HepG2 (cell line): ENCODE data around the gene RUNX3. TPM values are rescaled to one million over a fixed set of nuclear protein-coding genes. Genes with fewer than 3 reads are reported as not detected.

Source experiments
- ATAC-seq: fragments of 200-7000 bp; cut with Tn5 transposase; 3 replicates; pipeline ENCODE4 v1.9.1; 2020; ENCODE audit warnings: mild to moderate bottlenecking, moderate library complexity
- BruUV-seq: library from RNA; stranded (reverse); fragments of 400-500 nt; replicated peaks from 2 replicates; lab custom pipeline; 2021; lab: Mats Ljungman, UMichigan
- CTCF ChIA-PET: fragments of 300-600 bp; formaldehyde crosslinking; extraction: SDS; loops from one replicate; lab custom pipeline; 2021; ENCODE audit warnings: low total read pairs, inconsistent platforms, low intra/inter-chr PET ratio; lab: Yijun Ruan, JAX
- POLR2A ChIA-PET: fragments of 350-600 bp; sonication (Branson Sonifier 250); formaldehyde crosslinking; loops from one replicate; lab custom pipeline; 2020; ENCODE audit warnings: antibody characterized with exemption, inconsistent platforms; lab: Yijun Ruan, JAX
- DNase-seq: peaks from one replicate; pipeline ENCODE4 v3.0.0-alpha.2; 2015; ENCODE audit warnings: low spot score
- FAIRE-seq: peaks from 3 replicates; lab custom pipeline; 2011; peaks lifted over from hg19 to GRCh38; lab: Jason Lieb, UNC
- H2AFZ ChIP-seq: one replicate; pipeline ENCODE4 v1.6.1; 2011; ENCODE audit warnings: low read length, inconsistent platforms
- H3K27ac ChIP-seq: fragments of 300-600 bp; 3 replicates; pipeline ENCODE4 v1.8.0; 2011; ENCODE audit warnings: mixed run types, mild to moderate bottlenecking, mixed read lengths, low read length, inconsistent platforms; ENCODE audit not compliant: insufficient read depth; ENCODE audit errors: extremely low read length
- H3K27me3 ChIP-seq, 2 experiments: fragments of 200-600 bp in 1 of 2; 2 replicates in 1 of 2; 3 replicates in 1 of 2; pipeline versions ENCODE4 v1.6.0 to v1.8.0; 2011; ENCODE audit warnings: low read length in 2 of 2, mild to moderate bottlenecking in 2 of 2, moderate library complexity in 2 of 2, inconsistent platforms in 1 of 2; ENCODE audit not compliant: insufficient read depth in 2 of 2, control insufficient read depth in 1 of 2
- H3K36me3 ChIP-seq, 2 experiments: fragments of 200-600 bp in 1 of 2; replicated peaks in 1 of 2; 2 replicates in 1 of 2; 3 replicates in 1 of 2; pipeline versions ENCODE4 v1.5.1 to v1.8.0; 2011; ENCODE audit warnings: low read length in 2 of 2, inconsistent platforms in 1 of 2; ENCODE audit not compliant: insufficient read depth in 2 of 2, control insufficient read depth in 1 of 2
- H3K4me1 ChIP-seq: 2 replicates; pipeline ENCODE4 v1.5.1; 2012; ENCODE audit warnings: low read length, inconsistent platforms; ENCODE audit not compliant: insufficient read depth
- H3K4me2 ChIP-seq: 2 replicates; pipeline ENCODE4 v1.6.0; 2011; ENCODE audit warnings: low read depth, low read length, inconsistent platforms
- H3K4me3 ChIP-seq, 3 experiments: fragments of 200-600 bp in 1 of 3; sonication (generic), shearing (Covaris generic) in 1 of 3; replicated peaks in 1 of 3; 2 replicates each; pipeline ENCODE4 v1.5.1; 2011 to 2016; ENCODE audit warnings: low read length in 3 of 3, inconsistent platforms in 2 of 3, low read depth in 2 of 3, mild to moderate bottlenecking in 2 of 3, control low read depth in 1 of 3, mixed read lengths in 1 of 3; ENCODE audit not compliant: insufficient read depth in 1 of 3
- H3K79me2 ChIP-seq: one replicate; pipeline ENCODE4 v1.6.1; 2011; ENCODE audit warnings: low read length, inconsistent platforms; ENCODE audit not compliant: insufficient read depth
- H3K9ac ChIP-seq: 2 replicates; pipeline ENCODE4 v1.6.0; 2011; ENCODE audit warnings: mild to moderate bottlenecking, low read depth, low read length, inconsistent platforms; ENCODE audit not compliant: insufficient read depth
- H3K9me3 ChIP-seq: 2 replicates; pipeline ENCODE4 v1.5.1; 2012; ENCODE audit warnings: mild to moderate bottlenecking, low read length
- H4K20me1 ChIP-seq: 2 replicates; pipeline ENCODE4 v1.6.0; 2011; ENCODE audit warnings: inconsistent platforms, mild to moderate bottlenecking, low read length, moderate library complexity; ENCODE audit not compliant: insufficient read depth
- ATF6 ChIP-seq: sonication (generic); formaldehyde crosslinking; conservative IDR thresholded peaks from 2 replicates; pipeline ENCODE4 v1.4.0; 2020; ENCODE audit warnings: missing genetic modification reagents
- CHD2 ChIP-seq: IDR thresholded peaks from 2 replicates; pipeline ENCODE4 v1.6.1; 2011; ENCODE audit warnings: low read depth, low read length, improper control_type of control experiment
- DPF2 ChIP-seq: sonication (generic); formaldehyde crosslinking; IDR thresholded peaks from 2 replicates; pipeline ENCODE4 v1.4.0; 2020; ENCODE audit warnings: mild to moderate bottlenecking, low read depth, missing genetic modification reagents, borderline replicate concordance
- EZH2 ChIP-seq: conservative IDR thresholded peaks from 2 replicates; pipeline ENCODE4 v1.6.1; 2012; ENCODE audit warnings: mild to moderate bottlenecking, low read depth, low read length, moderate library complexity
- GMEB2 ChIP-seq: IDR thresholded peaks from 2 replicates; pipeline ENCODE4 v1.6.1; 2016; ENCODE audit warnings: missing biosample characterization, missing genetic modification reagents, low read depth
- HNF4G ChIP-seq, 2 experiments: sonication (generic) in 1 of 2; formaldehyde crosslinking in 1 of 2; IDR thresholded peaks; 2 replicates each; pipeline versions ENCODE4 v1.4.0 to v1.6.1; 2011 to 2020; ENCODE audit warnings: borderline replicate concordance in 2 of 2, low read depth in 2 of 2, mild to moderate bottlenecking in 2 of 2, low read length in 1 of 2, missing genetic modification reagents in 1 of 2, moderate library complexity in 1 of 2
- NFKB2 ChIP-seq: sonication (generic); formaldehyde crosslinking; IDR thresholded peaks from 2 replicates; pipeline ENCODE4 v1.4.0; 2020; ENCODE audit warnings: missing genetic modification reagents, borderline replicate concordance
- ZNF225 ChIP-seq: sonication (generic); formaldehyde crosslinking; IDR thresholded peaks from 2 replicates; pipeline ENCODE4 v1.4.0; 2020; ENCODE audit warnings: mild to moderate bottlenecking, missing genetic modification reagents
- ZNF350 ChIP-seq: sonication (generic); formaldehyde crosslinking; IDR thresholded peaks from 2 replicates; pipeline ENCODE4 v1.4.0; 2020; ENCODE audit warnings: mild to moderate bottlenecking, low read depth, missing genetic modification reagents, borderline replicate concordance
- ZNF678 ChIP-seq: sonication (generic); formaldehyde crosslinking; IDR thresholded peaks from 2 replicates; pipeline ENCODE4 v1.4.0; 2020; ENCODE audit warnings: mild to moderate bottlenecking, missing genetic modification reagents
- ZNF850 ChIP-seq: sonication (generic); formaldehyde crosslinking; conservative IDR thresholded peaks from 2 replicates; pipeline ENCODE4 v1.9.0; 2021; ENCODE audit warnings: mild to moderate bottlenecking, missing genetic modification reagents
- ZSCAN29 ChIP-seq: sonication (generic); formaldehyde crosslinking; conservative IDR thresholded peaks from 2 replicates; pipeline ENCODE4 v1.4.0; 2020; ENCODE audit warnings: mild to moderate bottlenecking, missing genetic modification reagents
- WGBS: methylation state at CpG from one replicate; pipeline ENCODE4 v1.1.6; 2017; ENCODE audit warnings: low lambda C conversion rate; 5-methylcytosine and 5-hydroxymethylcytosine counted together
- in situ Hi-C: cut with HindIII; loops from 2 replicates; pipeline ENCODE4 v1.10.0; 2017; ENCODE audit warnings: low pct_unique_long_range_greater_than_20kb; ENCODE audit not compliant: extremely low pct_ligation_motif_present
- intact Hi-C: fragments of 100-400 bp; cut with micrococcal nuclease; formaldehyde crosslinking; loops from one replicate; pipeline ENCODE4 v1.10.0; 2022; ENCODE audit not compliant: unreplicated experiment
- polyA plus RNA-seq, 8 experiments: library from polyadenylated mRNA; depleted of rRNA in 3 of 8; stranded (reverse) in 7 of 8; unstranded in 1 of 8; fragments of >200 nt; fragmentation: Illumina TruSeq in 4 of 8; extraction: Trizol in 4 of 8; gene quantifications; 2 replicates each; pipeline versions ENCODE4 v1.2.1 to v1.2.3, GENCODE V29; 2011 to 2016; ENCODE audit warnings: low read depth in 4 of 8, missing spikeins in 1 of 8, mixed read lengths in 1 of 8; ENCODE audit not compliant: insufficient read depth in 1 of 8
- total RNA-seq, 5 experiments: library from RNA; depleted of rRNA; stranded (reverse); fragments of >200 nt; fragmentation: Illumina TruSeq; extraction: Trizol; gene quantifications; 2 replicates each; pipeline ENCODE4 v1.2.3, GENCODE V29; 2016; ENCODE audit warnings: low read depth in 1 of 5

The RUNX3 gene
- total and polyA plus RNA-seq, 2 of the 13 experiments (the other 11 are each of a cell fraction or from before 2014, with no cell fraction given), result 0.04 to 0.22 TPM

DNA sequence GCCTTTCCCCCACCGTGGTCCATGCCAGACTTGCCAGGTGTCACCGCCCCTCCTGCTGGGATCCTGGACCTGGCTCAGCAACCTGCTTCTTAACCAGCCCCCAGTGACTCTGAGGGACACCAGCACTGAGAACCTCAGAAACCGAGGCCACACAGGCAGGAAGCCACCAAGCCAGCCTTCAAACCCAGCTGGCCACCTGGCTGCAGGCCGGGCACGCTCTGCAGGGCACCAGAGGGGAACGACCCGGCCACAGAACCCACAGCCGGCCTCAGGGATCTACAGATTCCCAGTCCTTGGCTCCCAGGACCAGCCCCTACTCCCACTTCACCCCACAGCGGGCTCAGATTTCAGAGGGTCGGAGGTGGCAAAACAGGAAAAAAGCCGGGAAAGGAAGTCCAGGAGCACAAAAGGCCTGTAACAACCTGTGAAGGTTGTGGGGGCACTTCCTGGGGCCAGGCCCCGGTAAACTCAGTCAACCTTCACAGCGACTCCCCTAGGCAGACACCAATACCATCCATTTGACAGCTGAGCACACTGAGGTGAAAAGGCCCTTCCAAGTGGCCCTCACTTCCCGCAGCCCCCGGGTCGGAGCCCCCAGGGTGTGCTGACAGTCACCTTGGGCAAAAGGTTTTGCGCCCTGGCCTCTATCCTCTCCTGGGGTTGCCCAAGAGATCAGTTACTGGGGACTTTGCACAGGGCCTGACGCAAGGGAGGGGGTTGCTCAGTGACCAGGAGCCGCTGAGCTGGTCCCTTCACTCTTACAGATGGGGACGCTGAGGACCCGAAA is 14.1 kb downstream of the RUNX3 start (continued):
- TF ChIP-seq NFKB2 (CRISPR knock-in tag) (no peak; the same call in 1 of the 2 replicates), ZNF850 (CRISPR knock-in tag) (no peak), DPF2 (CRISPR knock-in tag) (no peak)

- no peaks in the 10 kb centered on the region for H3K9me3 ChIP-seq
- 20% methylated on average over 16 of the region's 33 CpGs for WGBS
- BruUV-seq, result no TSS peak
- no peaks in the 10 kb centered on the region for H3K79me2 ChIP-seq
- peak; percentile 36 for FAIRE-seq
- H3K9ac ChIP-seq, result peak overlapping the region; percentile 70
- peak; percentile 53 for DNase-seq
- intact Hi-C loops, result no loop called here
- H3K27ac ChIP-seq, result peak overlapping the region; percentile 78
- CTCF ChIA-PET, result no interaction called here
- H3K27me3 ChIP-seq, result peaks cover 1 to 4% of the 10 kb centered on the region in 2 experiments; a peak in 1 of 5 replicates
- no peaks in the 10 kb centered on the region for H4K20me1 ChIP-seq
- POLR2A ChIA-PET, result interaction anchor here (0.8 to 1.9 kb wide), 5 partner anchors 32 to 333 kb away, joined by 3 to 8 read pairs (median 3); partner anchors contain the start of genes CLIC4, RSRP1 and SYF2
- H3K4me1 ChIP-seq, result peaks cover 82% of the 10 kb centered on the region
- no peaks in the 10 kb centered on the region for H3K36me3 ChIP-seq
- H3K4me3 ChIP-seq, result peak overlapping the region; percentile 39 to 58 (median 51); a peak in 5 of 6 replicates
- peak; percentile 28 for ATAC-seq
- in situ Hi-C loops, result no loop called here
- peak overlapping the region; percentile 81 for H3K4me2 ChIP-seq
- no peak overlapping the region for H2AFZ ChIP-seq
- TF ChIP-seq EZH2, result no peak
- TF ChIP-seq ZNF350 (CRISPR knock-in tag), result 0 out of 2 replicates have a peak, but pooled peaks have one; percentile 18
- TF ChIP-seq ZNF678 (CRISPR knock-in tag), result no peak
- TF ChIP-seq ZNF225 (CRISPR knock-in tag), result no peak
- TF ChIP-seq GMEB2 (CRISPR knock-in tag), result no peak
- no peak for TF ChIP-seq ATF6
- no peak for TF ChIP-seq CHD2
- TF ChIP-seq HNF4G (IDR thresholded peaks at IDR 0.05; ENCODE audit: borderline replicate concordance, low read depth, low read length), result peak; percentile 83
- peak; percentile 54; the same call in 1 of the 2 replicates for TF ChIP-seq HNF4G (CRISPR knock-in tag; IDR thresholded peaks at IDR 0.05; ENCODE audit: borderline replicate concordance, low read depth)
- no peak for TF ChIP-seq ZSCAN29 (CRISPR knock-in tag)
Observed at GRCh38 chr1:24914226-24915069, 15.6 kb downstream of the RUNX3 start.
